ENCODE data around the gene EPHB1.

Gene EPHB1

GRCh38 chr3:134752761-134753461, 42.1 kb upstream of the EPHB1 start:
- Histone ChIP-seq H3K27me3 (ENCODE audit: insufficient read depth, low read length, poor library complexity) (no peaks in the 10 kb centered on the region), H3K4ac (ENCODE audit: low read depth, low read length) (no peak overlapping the region), H3K56ac (ENCODE audit: low read length) (no peak overlapping the region), H3K23ac (ENCODE audit: low read length) (no peak overlapping the region), H3K4me3 (ENCODE audit: low read length) (no peak overlapping the region), H2BK5ac (ENCODE audit: low read length) (no peak overlapping the region), H3K79me2 (ENCODE audit: control insufficient read depth, insufficient read depth, low read length) (no peaks in the 10 kb centered on the region), H3K4me2 (ENCODE audit: low read length) (no peak overlapping the region), H4K8ac (ENCODE audit: low read depth, low read length) (no peak overlapping the region), H3K9ac (ENCODE audit: low read length) (no peak overlapping the region), H2BK120ac (ENCODE audit: low read depth, low read length) (no peak overlapping the region), H2BK15ac (replicated peaks; ENCODE audit: low read depth) (no peak overlapping the region), H3K36me3 (ENCODE audit: control insufficient read depth, insufficient read depth, low read length) (no peaks in the 10 kb centered on the region), H3K18ac (ENCODE audit: low read length) (no peak overlapping the region), H3K27ac (ENCODE audit: low read depth, low read length) (no peak overlapping the region), H3K79me1 (ENCODE audit: low read length) (no peaks in the 10 kb centered on the region), H2AK5ac (ENCODE audit: low read length) (no peak overlapping the region), H3K4me1 (ENCODE audit: control insufficient read depth, low read depth, low read length) (no peaks in the 10 kb centered on the region), H4K5ac (ENCODE audit: low read length) (no peak overlapping the region)
- no CpG with 5 or more reads among the region's 9 CpGs for WGBS (ENCODE audit: extremely low coverage, insufficient coverage, low lambda C conversion rate)
- DNase-seq: no peak

- Histone ChIP-seq H3K36me3 (ENCODE audit: control insufficient read depth, insufficient read depth, low read length) (no peaks in the 10 kb centered on the region), H3K56ac (ENCODE audit: low read length) (no peak overlapping the region), H4K5ac (ENCODE audit: low read length) (no peak overlapping the region), H2BK5ac (ENCODE audit: low read length) (no peak overlapping the region), H3K4me1 (ENCODE audit: control insufficient read depth, low read depth, low read length) (no peaks in the 10 kb centered on the region), H3K79me1 (ENCODE audit: low read length) (no peaks in the 10 kb centered on the region), H2BK15ac (replicated peaks; ENCODE audit: low read depth) (no peak overlapping the region), H3K4ac (ENCODE audit: low read depth, low read length) (no peak overlapping the region), H4K8ac (ENCODE audit: low read depth, low read length) (no peak overlapping the region), H3K4me3 (ENCODE audit: low read length) (no peak overlapping the region), H3K18ac (ENCODE audit: low read length) (no peak overlapping the region), H3K23ac (ENCODE audit: low read length) (no peak overlapping the region), H3K9ac (ENCODE audit: low read length) (no peak overlapping the region), H2BK120ac (ENCODE audit: low read depth, low read length) (no peak overlapping the region), H3K79me2 (ENCODE audit: control insufficient read depth, insufficient read depth, low read length) (no peaks in the 10 kb centered on the region), H2AK5ac (ENCODE audit: low read length) (no peak overlapping the region), H3K27me3 (ENCODE audit: insufficient read depth, low read length, poor library complexity) (no peaks in the 10 kb centered on the region), H3K4me2 (ENCODE audit: low read length) (no peak overlapping the region), H3K27ac (ENCODE audit: low read depth, low read length) (no peak overlapping the region)
- WGBS (ENCODE audit: extremely low coverage, insufficient coverage, low lambda C conversion rate): no CpG with 5 or more reads among the region's 6 CpGs
- peak; percentile 41 for DNase-seq
Observed at GRCh38 chr3:134753999-134754742, 40.9 kb upstream of the EPHB1 start.

- Histone ChIP-seq H2BK15ac (replicated peaks; ENCODE audit: low read depth) (no peak overlapping the region), H3K4me2 (ENCODE audit: low read length) (no peak overlapping the region), H3K79me2 (ENCODE audit: control insufficient read depth, insufficient read depth, low read length) (no peaks in the 10 kb centered on the region), H3K4me1 (ENCODE audit: control insufficient read depth, low read depth, low read length) (no peaks in the 10 kb centered on the region), H3K56ac (ENCODE audit: low read length) (no peak overlapping the region), H4K8ac (ENCODE audit: low read depth, low read length) (no peak overlapping the region), H3K36me3 (ENCODE audit: control insufficient read depth, insufficient read depth, low read length) (no peaks in the 10 kb centered on the region), H3K4me3 (ENCODE audit: low read length) (no peak overlapping the region), H3K4ac (ENCODE audit: low read depth, low read length) (no peak overlapping the region), H2BK5ac (ENCODE audit: low read length) (no peak overlapping the region), H3K79me1 (ENCODE audit: low read length) (no peaks in the 10 kb centered on the region), H2BK120ac (ENCODE audit: low read depth, low read length) (no peak overlapping the region), H3K27me3 (ENCODE audit: insufficient read depth, low read length, poor library complexity) (no peaks in the 10 kb centered on the region), H3K9ac (ENCODE audit: low read length) (no peak overlapping the region), H3K23ac (ENCODE audit: low read length) (no peak overlapping the region), H3K18ac (ENCODE audit: low read length) (no peak overlapping the region), H4K5ac (ENCODE audit: low read length) (no peak overlapping the region), H2AK5ac (ENCODE audit: low read length) (no peak overlapping the region), H3K27ac (ENCODE audit: low read depth, low read length) (no peak overlapping the region)
- peak; percentile 81 for DNase-seq
- no CpG with 5 or more reads among the region's 4 CpGs for WGBS (ENCODE audit: extremely low coverage, insufficient coverage, low lambda C conversion rate)
Observed at GRCh38 chr3:134754768-134755559, 40.1 kb upstream of the EPHB1 start.

GRCh38 chr3:134755821-134756220, 39.2 kb upstream of the EPHB1 start:
- H3K23ac ChIP-seq (ENCODE audit: low read length): no peak overlapping the region
- H3K4me2 ChIP-seq (ENCODE audit: low read length): no peak overlapping the region
- H3K4ac ChIP-seq (ENCODE audit: low read depth, low read length): no peak overlapping the region
- H2BK15ac ChIP-seq (replicated peaks; ENCODE audit: low read depth): no peak overlapping the region
- no peak for DNase-seq
- H4K8ac ChIP-seq (ENCODE audit: low read depth, low read length): no peak overlapping the region
- no peaks in the 10 kb centered on the region for H3K27me3 ChIP-seq (ENCODE audit: insufficient read depth, low read length, poor library complexity)
- no peak overlapping the region for H4K5ac ChIP-seq (ENCODE audit: low read length)
- H3K4me1 ChIP-seq (ENCODE audit: control insufficient read depth, low read depth, low read length): no peaks in the 10 kb centered on the region
- H2BK120ac ChIP-seq (ENCODE audit: low read depth, low read length): no peak overlapping the region
- no peak overlapping the region for H2BK5ac ChIP-seq (ENCODE audit: low read length)
- no peak overlapping the region for H3K27ac ChIP-seq (ENCODE audit: low read depth, low read length)
- H3K56ac ChIP-seq (ENCODE audit: low read length): no peak overlapping the region
- WGBS (ENCODE audit: extremely low coverage, insufficient coverage, low lambda C conversion rate): no CpG with 5 or more reads among the region's 2 CpGs
- no peak overlapping the region for H2AK5ac ChIP-seq (ENCODE audit: low read length)
- no peaks in the 10 kb centered on the region for H3K36me3 ChIP-seq (ENCODE audit: control insufficient read depth, insufficient read depth, low read length)
- no peaks in the 10 kb centered on the region for H3K79me2 ChIP-seq (ENCODE audit: control insufficient read depth, insufficient read depth, low read length)
- H3K79me1 ChIP-seq (ENCODE audit: low read length): no peaks in the 10 kb centered on the region
- no peak overlapping the region for H3K4me3 ChIP-seq (ENCODE audit: low read length)
- H3K9ac ChIP-seq (ENCODE audit: low read length): no peak overlapping the region
- no peak overlapping the region for H3K18ac ChIP-seq (ENCODE audit: low read length)

DNA sequence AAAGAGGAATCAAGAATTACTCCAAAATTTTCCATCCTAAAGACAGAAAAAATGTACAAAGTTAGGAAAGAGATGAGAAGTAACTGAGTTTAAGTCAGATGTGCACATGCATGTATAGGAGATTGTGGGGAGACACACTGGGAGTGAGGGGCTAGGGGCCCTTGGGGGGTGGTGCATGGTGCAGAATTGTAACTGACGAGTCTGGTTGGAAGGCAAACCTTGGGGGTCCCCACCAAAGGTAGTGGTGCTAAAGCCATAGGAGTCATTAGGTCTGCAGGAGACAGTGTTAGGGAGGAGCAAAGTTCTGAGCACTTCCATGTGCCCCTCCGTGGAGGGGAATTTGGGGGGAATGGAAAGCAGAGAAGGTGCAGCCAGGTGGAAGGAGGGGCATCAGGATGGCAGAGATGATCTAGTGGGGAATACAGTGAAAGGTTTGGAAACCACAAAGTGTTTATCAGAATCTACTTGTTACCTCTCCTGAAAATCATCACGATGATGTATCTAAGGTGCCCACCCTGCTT, 37.5 kb upstream of the EPHB1 start:
- no CpG with 5 or more reads among the region's 3 CpGs for WGBS (ENCODE audit: extremely low coverage, insufficient coverage, low lambda C conversion rate)
- H4K5ac ChIP-seq (ENCODE audit: low read length): no peak overlapping the region

More for the DNA sequence above, 37.5 kb upstream of the EPHB1 start:
- no peak overlapping the region for H3K4ac ChIP-seq (ENCODE audit: low read depth, low read length)
- no peaks in the 10 kb centered on the region for H3K36me3 ChIP-seq (ENCODE audit: control insufficient read depth, insufficient read depth, low read length)
- no peaks in the 10 kb centered on the region for H3K79me1 ChIP-seq (ENCODE audit: low read length)
- no peak overlapping the region for H2BK120ac ChIP-seq (ENCODE audit: low read depth, low read length)
- no peak overlapping the region for H4K8ac ChIP-seq (ENCODE audit: low read depth, low read length)
- no peak overlapping the region for H3K27ac ChIP-seq (ENCODE audit: low read depth, low read length)
- H3K4me2 ChIP-seq (ENCODE audit: low read length): no peak overlapping the region
- no peak overlapping the region for H3K56ac ChIP-seq (ENCODE audit: low read length)
- DNase-seq: no peak
- H3K79me2 ChIP-seq (ENCODE audit: control insufficient read depth, insufficient read depth, low read length): no peaks in the 10 kb centered on the region
- no peak overlapping the region for H3K18ac ChIP-seq (ENCODE audit: low read length)
- H3K9ac ChIP-seq (ENCODE audit: low read length): no peak overlapping the region
- no peaks in the 10 kb centered on the region for H3K4me1 ChIP-seq (ENCODE audit: control insufficient read depth, low read depth, low read length)
- no peak overlapping the region for H3K23ac ChIP-seq (ENCODE audit: low read length)
- H3K4me3 ChIP-seq (ENCODE audit: low read length): no peak overlapping the region
- H2AK5ac ChIP-seq (ENCODE audit: low read length): no peak overlapping the region
- no peak overlapping the region for H2BK5ac ChIP-seq (ENCODE audit: low read length)
- no peaks in the 10 kb centered on the region for H3K27me3 ChIP-seq (ENCODE audit: insufficient read depth, low read length, poor library complexity)
- H2BK15ac ChIP-seq (replicated peaks; ENCODE audit: low read depth): no peak overlapping the region

Data from mesendoderm (in vitro differentiated cells).